Fibroblast of mammary gland (primary cell): ENCODE results near the gene MAP2.

Source experiments
- DNase-seq: peaks from one replicate; pipeline ENCODE4 v3.0.0-alpha.2; 2010; ENCODE audit warnings: low read depth
- H3K4me3 ChIP-seq: 2 replicates; pipeline ENCODE4 v1.5.1; 2011; ENCODE audit warnings: low read depth, mild to moderate bottlenecking, low read length, moderate library complexity; ENCODE audit not compliant: control insufficient read depth
- TF ChIP-seq, protein P1 (sequence below): conservative IDR thresholded peaks from 2 replicates; pipeline ENCODE4 v1.5.1; 2011; ENCODE audit warnings: low read depth, low read length, inconsistent platforms; ENCODE audit not compliant: control insufficient read depth, insufficient read depth

Gene MAP2

GRCh38 chr2:209495855-209496585 lies 72.2 kb downstream of the MAP2 start:
- TF ChIP-seq, protein P1, sequence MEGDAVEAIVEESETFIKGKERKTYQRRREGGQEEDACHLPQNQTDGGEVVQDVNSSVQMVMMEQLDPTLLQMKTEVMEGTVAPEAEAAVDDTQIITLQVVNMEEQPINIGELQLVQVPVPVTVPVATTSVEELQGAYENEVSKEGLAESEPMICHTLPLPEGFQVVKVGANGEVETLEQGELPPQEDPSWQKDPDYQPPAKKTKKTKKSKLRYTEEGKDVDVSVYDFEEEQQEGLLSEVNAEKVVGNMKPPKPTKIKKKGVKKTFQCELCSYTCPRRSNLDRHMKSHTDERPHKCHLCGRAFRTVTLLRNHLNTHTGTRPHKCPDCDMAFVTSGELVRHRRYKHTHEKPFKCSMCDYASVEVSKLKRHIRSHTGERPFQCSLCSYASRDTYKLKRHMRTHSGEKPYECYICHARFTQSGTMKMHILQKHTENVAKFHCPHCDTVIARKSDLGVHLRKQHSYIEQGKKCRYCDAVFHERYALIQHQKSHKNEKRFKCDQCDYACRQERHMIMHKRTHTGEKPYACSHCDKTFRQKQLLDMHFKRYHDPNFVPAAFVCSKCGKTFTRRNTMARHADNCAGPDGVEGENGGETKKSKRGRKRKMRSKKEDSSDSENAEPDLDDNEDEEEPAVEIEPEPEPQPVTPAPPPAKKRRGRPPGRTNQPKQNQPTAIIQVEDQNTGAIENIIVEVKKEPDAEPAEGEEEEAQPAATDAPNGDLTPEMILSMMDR: no peak
- H3K4me3 ChIP-seq: no peak overlapping the region
- peak; percentile 98 for DNase-seq

- H3K4me3 ChIP-seq: no peak overlapping the region
- TF ChIP-seq, protein P1: no peak
- peak; percentile 68 for DNase-seq
These were observed 72.7 kb downstream of the MAP2 start for GRCh38 chr2:209496586-209496982.

DNA sequence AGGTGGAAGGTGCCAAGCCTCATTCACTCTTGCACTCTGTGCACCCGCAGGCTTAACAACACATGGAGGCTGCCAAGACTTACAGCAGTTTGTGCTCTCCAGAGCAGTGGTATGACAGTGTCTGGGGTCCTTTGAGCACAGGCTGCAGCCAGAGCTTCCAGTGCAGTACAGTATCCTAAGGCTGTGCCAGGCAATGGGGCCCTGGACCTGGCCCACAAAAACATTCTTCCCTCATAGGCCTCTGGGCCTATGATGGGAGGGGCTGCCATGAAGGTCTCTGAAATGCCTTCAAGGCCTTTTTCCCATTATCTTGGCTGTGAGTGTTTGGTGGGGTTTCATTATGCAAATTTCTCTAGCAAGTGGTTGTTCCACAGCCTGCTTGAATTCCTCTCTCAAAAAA lies 74.8 kb downstream of the MAP2 start:
- TF ChIP-seq, protein P1: no peak
- no peak overlapping the region for H3K4me3 ChIP-seq
- no peak for DNase-seq

- H3K4me3 ChIP-seq: no peak overlapping the region
- TF ChIP-seq, protein P1: no peak
- DNase-seq: peak; percentile 48
These were observed 75.2 kb downstream of the MAP2 start for GRCh38 chr2:209499069-209499468.

GRCh38 chr2:209501579-209501978 lies 77.7 kb downstream of the MAP2 start:
- TF ChIP-seq, protein P1: no peak
- DNase-seq: no peak
- no peak overlapping the region for H3K4me3 ChIP-seq

DNA sequence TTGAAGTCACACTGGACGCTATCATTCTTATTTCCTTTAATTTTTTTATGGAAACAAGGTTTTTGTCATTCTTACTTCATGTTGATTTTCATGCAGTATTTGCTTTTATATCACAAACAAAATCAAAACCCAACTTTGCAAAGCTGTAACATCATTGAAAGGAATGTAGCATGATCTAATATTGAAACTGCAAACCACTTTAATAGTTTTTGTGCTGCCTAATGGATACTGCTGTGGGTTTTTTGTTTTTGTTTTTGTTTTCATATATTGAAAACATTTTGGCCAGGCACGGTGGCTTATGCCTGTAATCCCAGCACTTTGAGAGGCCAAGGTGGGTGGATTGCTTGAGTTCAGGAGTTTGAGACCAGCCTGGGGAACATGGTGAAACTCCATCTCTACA lies 81.6 kb downstream of the MAP2 start:
- TF ChIP-seq, protein P1: no peak
- H3K4me3 ChIP-seq: no peak overlapping the region
- DNase-seq: no peak
